Measurements from ENCODE around the gene PLCH2. TPM values are rescaled to one million over a fixed set of nuclear protein-coding genes. Genes with fewer than 3 reads are reported as not detected.

PLCH2 gene
- polyA plus RNA-seq, 1 of the 3 experiments (the other 2 are of a cell fraction) = 0.08 TPM

DNA sequence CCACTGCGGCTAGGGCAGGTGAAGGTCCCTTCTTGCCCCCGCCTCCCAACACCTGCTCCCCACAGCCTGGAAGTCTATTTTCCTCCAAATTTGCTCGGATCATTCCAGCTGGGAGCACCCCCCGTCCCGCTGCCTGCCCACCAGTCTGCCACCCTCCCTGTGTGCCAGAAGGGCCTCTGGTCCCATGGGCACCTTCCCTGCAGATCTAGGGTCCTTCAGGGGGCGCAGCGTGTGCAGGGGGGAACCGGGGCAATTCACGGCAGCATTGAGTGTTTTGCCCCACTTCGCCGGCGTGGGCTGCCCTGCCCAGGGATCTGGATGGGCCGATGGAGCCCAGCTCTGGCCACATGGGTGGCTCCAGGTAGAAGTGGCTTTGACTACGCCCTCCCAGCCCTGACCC lies 37.4 kb upstream of the PLCH2 start (continued):
- TF ChIP-seq, protein P1, sequence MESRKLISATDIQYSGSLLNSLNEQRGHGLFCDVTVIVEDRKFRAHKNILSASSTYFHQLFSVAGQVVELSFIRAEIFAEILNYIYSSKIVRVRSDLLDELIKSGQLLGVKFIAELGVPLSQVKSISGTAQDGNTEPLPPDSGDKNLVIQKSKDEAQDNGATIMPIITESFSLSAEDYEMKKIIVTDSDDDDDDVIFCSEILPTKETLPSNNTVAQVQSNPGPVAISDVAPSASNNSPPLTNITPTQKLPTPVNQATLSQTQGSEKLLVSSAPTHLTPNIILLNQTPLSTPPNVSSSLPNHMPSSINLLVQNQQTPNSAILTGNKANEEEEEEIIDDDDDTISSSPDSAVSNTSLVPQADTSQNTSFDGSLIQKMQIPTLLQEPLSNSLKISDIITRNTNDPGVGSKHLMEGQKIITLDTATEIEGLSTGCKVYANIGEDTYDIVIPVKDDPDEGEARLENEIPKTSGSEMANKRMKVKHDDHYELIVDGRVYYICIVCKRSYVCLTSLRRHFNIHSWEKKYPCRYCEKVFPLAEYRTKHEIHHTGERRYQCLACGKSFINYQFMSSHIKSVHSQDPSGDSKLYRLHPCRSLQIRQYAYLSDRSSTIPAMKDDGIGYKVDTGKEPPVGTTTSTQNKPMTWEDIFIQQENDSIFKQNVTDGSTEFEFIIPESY (IDR thresholded peaks at IDR 0.05; ENCODE audit: borderline replicate concordance, low read depth) = no peak
- no peak for TF ChIP-seq TAF1 (IDR thresholded peaks at IDR 0.05; ENCODE audit: borderline replicate concordance, low read depth, low read length)
- TF ChIP-seq PBX3 (IDR thresholded peaks at IDR 0.05) = no peak
- no peak for TF ChIP-seq YY1 (IDR thresholded peaks at IDR 0.05; ENCODE audit: low read depth)
- TF ChIP-seq GATA2 (CRISPR knock-in tag; IDR thresholded peaks at IDR 0.05) = no peak
- TF ChIP-seq FOXM1 (IDR thresholded peaks at IDR 0.05; ENCODE audit: low read depth) = no peak
- TF ChIP-seq CHD2 (IDR thresholded peaks at IDR 0.05; ENCODE audit: low read length, partially characterized antibody) = no peak

DNA sequence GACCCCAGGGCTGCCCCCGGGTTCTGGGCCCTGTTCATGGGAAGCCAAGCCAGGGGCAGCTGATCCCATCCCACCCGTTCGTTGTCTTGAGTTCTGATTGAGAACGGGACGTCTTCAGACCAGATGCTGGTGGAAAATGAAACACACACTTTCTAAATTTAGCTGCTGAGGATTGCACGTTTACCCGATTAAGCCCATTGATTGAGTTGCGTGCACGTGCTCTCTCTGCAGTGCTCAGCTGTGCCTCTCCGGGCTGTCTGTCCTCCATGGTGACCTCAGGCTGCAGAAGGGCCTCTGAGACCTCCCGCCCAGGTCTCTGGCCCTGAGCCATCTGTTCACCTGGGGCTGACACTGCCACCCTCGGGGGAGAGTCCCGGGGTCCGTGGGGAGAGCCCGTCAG lies 36.7 kb upstream of the PLCH2 start:
- Histone ChIP-seq H3K27ac (ENCODE audit: low read depth in 2 of 2, low read length in 1 of 2) (no peak overlapping the region), H3F3A (replicated peaks; ENCODE audit: insufficient read depth) (no peaks in the 10 kb centered on the region), H4K20me1 (ENCODE audit: insufficient read depth) (no peaks in the 10 kb centered on the region), H3K79me2 (ENCODE audit: insufficient read depth) (no peaks in the 10 kb centered on the region), H3K4me2 (no peak overlapping the region), H3K9ac (no peak overlapping the region), H3K9me2 (no peaks in the 10 kb centered on the region), H3K4me1 (ENCODE audit: control insufficient read depth in 1 of 2, insufficient read depth in 2 of 2, low read depth in 1 of 2, low read length in 1 of 2) (no peaks in the 10 kb centered on the region), H3K27me3 (ENCODE audit: insufficient read depth) (peaks cover 9% of the 10 kb centered on the region; the same call in 1 of the 2 replicates), H2AFZ (ENCODE audit: low read depth) (no peak overlapping the region), H3K36me3 (replicated peaks in 1 of 2; ENCODE audit: control insufficient read depth in 1 of 2, insufficient read depth in 2 of 2, low read length in 1 of 2) (no peaks in the 10 kb centered on the region), H3K4me3 (ENCODE audit: low read depth in 2 of 2, low read length in 1 of 2) (no peak overlapping the region), H3K9me3 (no peaks in the 10 kb centered on the region)
- TF ChIP-seq SMC3 (IDR thresholded peaks at IDR 0.05; ENCODE audit: low read depth, low read length) (no peak), FOXM1 (IDR thresholded peaks at IDR 0.05; ENCODE audit: low read depth) (no peak), USF2 (IDR thresholded peaks at IDR 0.05; ENCODE audit: borderline replicate concordance, low read depth, low read length) (no peak), GABPA (IDR thresholded peaks at IDR 0.05; ENCODE audit: low read depth) (no peak), NFIC (IDR thresholded peaks at IDR 0.05; ENCODE audit: borderline replicate concordance) (no peak), CHD2 (IDR thresholded peaks at IDR 0.05; ENCODE audit: low read length, partially characterized antibody) (no peak), MEF2A (IDR thresholded peaks at IDR 0.05; ENCODE audit: borderline replicate concordance, low read depth) (no peak), TEAD4 (IDR thresholded peaks at IDR 0.05; ENCODE audit: borderline replicate concordance, insufficient read depth) (no peak), RXRA (IDR thresholded peaks at IDR 0.05; ENCODE audit: borderline replicate concordance, low read depth) (no peak), EZH2phosphoT487 (IDR thresholded peaks at IDR 0.05; ENCODE audit: borderline replicate concordance, low read depth) (no peak), RFX5 (IDR thresholded peaks at IDR 0.05; ENCODE audit: low read length) (no peak), PBX3 (IDR thresholded peaks at IDR 0.05) (no peak), IRF3 (IDR thresholded peaks at IDR 0.05; ENCODE audit: low read depth, low read length) (no peak), REST (IDR thresholded peaks at IDR 0.05; ENCODE audit: low read depth, low read length) (no peak), TCF12 (IDR thresholded peaks at IDR 0.05) (no peak), RCOR1 (IDR thresholded peaks at IDR 0.05; ENCODE audit: low read length) (no peak), JUND (IDR thresholded peaks at IDR 0.05) (no peak), MXI1 (IDR thresholded peaks at IDR 0.05; ENCODE audit: low read depth, low read length) (no peak), ELF1 (IDR thresholded peaks at IDR 0.05) (no peak)
- DNase-seq = no peak
- ChIA-PET POLR2A (no interaction called here), CTCF (interaction anchor here (0.9 to 2.6 kb wide), 4 partner anchors 8 to 109 kb away, joined by 3 to 13 read pairs (median 4); no protein-coding TSS in a partner anchor)
- WGBS (ENCODE audit: low lambda C conversion rate) = 48% methylated on average over 11 of the region's 15 CpGs
